Endothelial cell of umbilical vein (primary cell): ENCODE data around the gene CTNS. TPM values are rescaled to one million over a fixed set of nuclear protein-coding genes. Genes with fewer than 3 reads are reported as not detected.
"Not testable (repeated sequence)": the region's sequence is repeated elsewhere in the genome, so short reads cannot be mapped to it uniquely, and the experiment has no call there.

Experiments
- BruUV-seq: library from RNA; stranded (reverse); fragments of 400-500 nt; replicated peaks from 2 replicates; lab custom pipeline; 2021; lab: Mats Ljungman, UMichigan
- CTCF ChIA-PET: fragments of 300-600, 350-600 bp; sonication (Branson Sonifier 250); formaldehyde crosslinking; loops from one replicate; lab custom pipeline; 2021; ENCODE audit warnings: antibody characterized with exemption, inconsistent platforms; lab: Charles Lee
- POLR2A ChIA-PET: fragments of 300-600, 350-600 bp; sonication (Branson Sonifier 250); formaldehyde crosslinking; loops from one replicate; lab custom pipeline; 2021; ENCODE audit warnings: antibody characterized with exemption, inconsistent platforms; lab: Charles Lee
- DNase-seq: peaks from one replicate; pipeline ENCODE4 v3.0.0-alpha.2; 2011; ENCODE audit warnings: low read depth, low spot score
- FAIRE-seq: peaks from 2 replicates; lab custom pipeline; 2011; peaks lifted over from hg19 to GRCh38; lab: Jason Lieb, UNC
- H2AFZ ChIP-seq: 2 replicates; pipeline ENCODE4 v1.6.0; 2012; ENCODE audit warnings: low read depth, low read length, control low read depth, inconsistent platforms
- H3K27ac ChIP-seq: 2 replicates; pipeline ENCODE4 v1.5.1; 2011; ENCODE audit warnings: low read depth, mild to moderate bottlenecking, control low read depth, low read length, moderate library complexity; ENCODE audit not compliant: insufficient read depth
- H3K27me3 ChIP-seq, 2 experiments: 2 replicates each; pipeline versions ENCODE4 v1.6.0 to v1.6.1; 2011; ENCODE audit warnings: low read length in 2 of 2, mixed read lengths in 1 of 2; ENCODE audit not compliant: control insufficient read depth in 2 of 2, insufficient read depth in 2 of 2
- H3K36me3 ChIP-seq, 2 experiments: 2 replicates in 1 of 2; 3 replicates in 1 of 2; pipeline ENCODE4 v1.5.1; 2011; ENCODE audit warnings: low read length in 2 of 2, mild to moderate bottlenecking in 1 of 2, moderate library complexity in 1 of 2; ENCODE audit not compliant: control insufficient read depth in 2 of 2, insufficient read depth in 2 of 2; ENCODE audit errors: extremely low read depth in 1 of 2
- H3K4me1 ChIP-seq: 3 replicates; pipeline ENCODE4 v1.5.1; 2011; ENCODE audit warnings: mild to moderate bottlenecking, low read length; ENCODE audit not compliant: control insufficient read depth, insufficient read depth; ENCODE audit errors: extremely low read depth
- H3K4me2 ChIP-seq: 2 replicates; pipeline ENCODE4 v1.6.1; 2011; ENCODE audit warnings: low read length, control low read depth, mixed read lengths; ENCODE audit not compliant: insufficient read depth
- H3K4me3 ChIP-seq, 3 experiments: fragments of 200-600 bp in 1 of 3; sonication (generic), shearing (Covaris generic) in 1 of 3; replicated peaks in 1 of 3; 2 replicates each; pipeline ENCODE4 v1.5.1; 2011 to 2016; ENCODE audit warnings: control low read depth in 3 of 3, low read length in 3 of 3, mild to moderate bottlenecking in 2 of 3, inconsistent platforms in 1 of 3, low read depth in 1 of 3, moderate library complexity in 1 of 3; ENCODE audit not compliant: insufficient read depth in 1 of 3
- H3K79me2 ChIP-seq: 2 replicates; pipeline ENCODE4 v1.6.0; 2012; ENCODE audit warnings: low read length, inconsistent platforms; ENCODE audit not compliant: control insufficient read depth, insufficient read depth
- H3K9ac ChIP-seq: replicated peaks from 2 replicates; pipeline ENCODE3; 2011; ENCODE audit warnings: low read length, control low read depth; ENCODE audit not compliant: insufficient read depth; ENCODE audit errors: extremely low read depth
- H3K9me1 ChIP-seq: replicated peaks from 3 replicates; pipeline ENCODE4 v1.6.0; 2011; ENCODE audit warnings: mild to moderate bottlenecking, low read length; ENCODE audit not compliant: control insufficient read depth, insufficient read depth; ENCODE audit errors: extremely low read depth
- H3K9me3 ChIP-seq: replicated peaks from 2 replicates; pipeline ENCODE4 v1.5.1; 2012; ENCODE audit warnings: low read length, inconsistent platforms; ENCODE audit not compliant: control insufficient read depth, insufficient read depth
- H4K20me1 ChIP-seq: replicated peaks from 2 replicates; pipeline ENCODE3; 2011; ENCODE audit warnings: mild to moderate bottlenecking, low read length; ENCODE audit not compliant: control insufficient read depth, insufficient read depth; ENCODE audit errors: extremely low read depth
- EZH2 ChIP-seq: IDR thresholded peaks from 2 replicates; pipeline ENCODE4 v1.6.1; 2012; ENCODE audit warnings: borderline replicate concordance, low read depth, mild to moderate bottlenecking, moderate library complexity, low read length, inconsistent platforms; ENCODE audit not compliant: severe bottlenecking
- FOS ChIP-seq: IDR thresholded peaks from 2 replicates; pipeline ENCODE4 v1.6.1; 2011; ENCODE audit warnings: mild to moderate bottlenecking, low read length, moderate library complexity, borderline replicate concordance; ENCODE audit not compliant: insufficient read depth
- GATA2 ChIP-seq: IDR thresholded peaks from 2 replicates; pipeline ENCODE4 v1.7.0; 2011; ENCODE audit warnings: low read depth, mild to moderate bottlenecking, moderate library complexity, mixed read lengths, low read length; ENCODE audit not compliant: insufficient read length, insufficient read depth
- JUN ChIP-seq: IDR thresholded peaks from 2 replicates; pipeline ENCODE4 v1.6.1; 2011; ENCODE audit warnings: borderline replicate concordance, low read depth; ENCODE audit not compliant: insufficient read length, insufficient read depth
- MYC ChIP-seq: IDR thresholded peaks from one replicate; pipeline ENCODE4 v1.6.1; 2011; ENCODE audit warnings: mild to moderate bottlenecking, low read depth, low read length
- POLR2A ChIP-seq: IDR thresholded peaks from 2 replicates; pipeline ENCODE4 v1.6.1; 2012; ENCODE audit warnings: low read depth, mild to moderate bottlenecking, control low read depth, low read length
- POLR2AphosphoS5 ChIP-seq: IDR thresholded peaks from 2 replicates; pipeline ENCODE4 v1.6.1; 2012; ENCODE audit warnings: low read depth, mild to moderate bottlenecking, control low read depth, low read length, moderate library complexity; ENCODE audit not compliant: insufficient read depth
- dilution Hi-C: fragments of 300-500 bp; cut with MboI; formaldehyde crosslinking; loops from one replicate; pipeline ENCODE4 v1.15.0; 2019; ENCODE audit warnings: low sequenced_read_pairs; ENCODE audit not compliant: extremely low pct_ligation_motif_present
- intact Hi-C: fragments of 100-400 bp; cut with micrococcal nuclease; formaldehyde crosslinking; loops from one replicate; pipeline ENCODE4 v1.10.0; 2022
- polyA plus RNA-seq, 4 experiments: library from polyadenylated mRNA; depleted of rRNA in 3 of 4; stranded (reverse) in 3 of 4; unstranded in 1 of 4; fragments of >200 nt; gene quantifications; 2 replicates each; pipeline versions ENCODE4 v1.2.1 to v1.2.3, GENCODE V29; 2011 to 2012; ENCODE audit warnings: missing spikeins in 1 of 4
- total RNA-seq: library from RNA; stranded (reverse); gene quantifications from 2 replicates; pipeline ENCODE4 v1.2.3, GENCODE V29; 2021
- TF ChIP-seq, protein P1 (sequence below), 2 donors: IDR thresholded peaks; 1 replicate in 1 of 2; 2 replicates in 1 of 2; pipeline ENCODE4 v1.5.1; 2011; ENCODE audit warnings: low read length in 2 of 2, mild to moderate bottlenecking in 2 of 2, moderate library complexity in 2 of 2, control low read depth in 1 of 2, inconsistent platforms in 1 of 2, low read depth in 1 of 2; ENCODE audit not compliant: insufficient read depth in 1 of 2; ENCODE audit errors: extremely low read depth in 1 of 2
- TF ChIP-seq, protein P2 (sequence below): IDR thresholded peaks from 2 replicates; pipeline ENCODE4 v1.6.1; 2011; ENCODE audit not compliant: insufficient read depth, insufficient read length

CTNS gene
- total and polyA plus RNA-seq, 2 donors (not counting 3 experiments of a cell fraction or from before 2014, with no cell fraction given), result 17.9 to 25.9 TPM

GRCh38 chr17:3704931-3705717, 68.6 kb downstream of the CTNS start:
- no peaks in the 10 kb centered on the region for H3K36me3 ChIP-seq

DNA sequence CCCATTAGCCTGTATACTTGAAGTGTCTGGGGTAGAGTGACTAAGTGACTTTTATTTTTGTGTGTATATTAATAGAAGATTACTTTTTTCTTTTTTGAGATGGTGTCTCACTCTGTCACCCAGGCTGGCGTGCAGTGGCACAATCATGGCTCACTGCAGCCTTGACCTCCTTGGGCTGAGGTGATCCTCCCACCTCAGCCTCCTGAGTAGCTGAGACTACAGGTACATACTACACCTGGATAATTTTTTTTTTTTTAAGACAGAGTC, 69.1 kb downstream of the CTNS start:
- CTCF ChIA-PET, result interaction anchor here (1.3 kb wide), 1 partner anchor 23 kb away, joined by 4 read pairs; no protein-coding TSS in a partner anchor
- intact Hi-C loops, POLR2A ChIA-PET, H3K9ac ChIP-seq, H3K9me3 ChIP-seq, H3K4me1 ChIP-seq, H3K36me3 ChIP-seq, BruUV-seq, H4K20me1 ChIP-seq, FAIRE-seq, H3K27me3 ChIP-seq, H3K4me3 ChIP-seq, DNase-seq, H3K4me2 ChIP-seq, H3K79me2 ChIP-seq, H3K27ac ChIP-seq, H3K9me1 ChIP-seq, dilution Hi-C loops, H2AFZ ChIP-seq: not testable (repeated sequence)

More at GRCh38 chr17:3704931-3705717, 68.6 kb downstream of the CTNS start:
- no peak overlapping the region for H3K4me3 ChIP-seq
- POLR2A ChIA-PET, result no interaction called here
- no peaks in the 10 kb centered on the region for H3K27me3 ChIP-seq
- H4K20me1 ChIP-seq, result no peaks in the 10 kb centered on the region
- no peak overlapping the region for H3K4me2 ChIP-seq
- BruUV-seq, result no TSS peak
- no peak for TF ChIP-seq MYC
- TF ChIP-seq GATA2, result no peak
- no peak for TF ChIP-seq POLR2A
- TF ChIP-seq EZH2, result no peak
- TF ChIP-seq, protein P1, sequence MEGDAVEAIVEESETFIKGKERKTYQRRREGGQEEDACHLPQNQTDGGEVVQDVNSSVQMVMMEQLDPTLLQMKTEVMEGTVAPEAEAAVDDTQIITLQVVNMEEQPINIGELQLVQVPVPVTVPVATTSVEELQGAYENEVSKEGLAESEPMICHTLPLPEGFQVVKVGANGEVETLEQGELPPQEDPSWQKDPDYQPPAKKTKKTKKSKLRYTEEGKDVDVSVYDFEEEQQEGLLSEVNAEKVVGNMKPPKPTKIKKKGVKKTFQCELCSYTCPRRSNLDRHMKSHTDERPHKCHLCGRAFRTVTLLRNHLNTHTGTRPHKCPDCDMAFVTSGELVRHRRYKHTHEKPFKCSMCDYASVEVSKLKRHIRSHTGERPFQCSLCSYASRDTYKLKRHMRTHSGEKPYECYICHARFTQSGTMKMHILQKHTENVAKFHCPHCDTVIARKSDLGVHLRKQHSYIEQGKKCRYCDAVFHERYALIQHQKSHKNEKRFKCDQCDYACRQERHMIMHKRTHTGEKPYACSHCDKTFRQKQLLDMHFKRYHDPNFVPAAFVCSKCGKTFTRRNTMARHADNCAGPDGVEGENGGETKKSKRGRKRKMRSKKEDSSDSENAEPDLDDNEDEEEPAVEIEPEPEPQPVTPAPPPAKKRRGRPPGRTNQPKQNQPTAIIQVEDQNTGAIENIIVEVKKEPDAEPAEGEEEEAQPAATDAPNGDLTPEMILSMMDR (IDR thresholded peaks at IDR 0.05; ENCODE audit: extremely low read depth in 1 of 2, insufficient read depth in 1 of 2, low read depth in 1 of 2, low read length in 2 of 2), result no peak
- no peak for TF ChIP-seq FOS
- no peak for TF ChIP-seq JUN
- TF ChIP-seq, protein P2, sequence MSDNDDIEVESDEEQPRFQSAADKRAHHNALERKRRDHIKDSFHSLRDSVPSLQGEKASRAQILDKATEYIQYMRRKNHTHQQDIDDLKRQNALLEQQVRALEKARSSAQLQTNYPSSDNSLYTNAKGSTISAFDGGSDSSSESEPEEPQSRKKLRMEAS, result no peak
- TF ChIP-seq POLR2AphosphoS5, result no peak
- H2AFZ ChIP-seq, result no peak overlapping the region
- dilution Hi-C loops, result no loop called here
- CTCF ChIA-PET, result interaction anchor here (1.3 kb wide), 1 partner anchor 22 kb away, joined by 4 read pairs; no protein-coding TSS in a partner anchor
- FAIRE-seq (no peak), DNase-seq (no peak)
- H3K9me1 ChIP-seq, result no peaks in the 10 kb centered on the region
- H3K79me2 ChIP-seq, result no peaks in the 10 kb centered on the region
- H3K27ac ChIP-seq, result no peak overlapping the region
- H3K9me3 ChIP-seq, result no peaks in the 10 kb centered on the region
- no peaks in the 10 kb centered on the region for H3K4me1 ChIP-seq
- intact Hi-C loops, result no loop called here
- no peak overlapping the region for H3K9ac ChIP-seq
